ENCODE data around the gene PRDM16.

The PRDM16 gene

DNA sequence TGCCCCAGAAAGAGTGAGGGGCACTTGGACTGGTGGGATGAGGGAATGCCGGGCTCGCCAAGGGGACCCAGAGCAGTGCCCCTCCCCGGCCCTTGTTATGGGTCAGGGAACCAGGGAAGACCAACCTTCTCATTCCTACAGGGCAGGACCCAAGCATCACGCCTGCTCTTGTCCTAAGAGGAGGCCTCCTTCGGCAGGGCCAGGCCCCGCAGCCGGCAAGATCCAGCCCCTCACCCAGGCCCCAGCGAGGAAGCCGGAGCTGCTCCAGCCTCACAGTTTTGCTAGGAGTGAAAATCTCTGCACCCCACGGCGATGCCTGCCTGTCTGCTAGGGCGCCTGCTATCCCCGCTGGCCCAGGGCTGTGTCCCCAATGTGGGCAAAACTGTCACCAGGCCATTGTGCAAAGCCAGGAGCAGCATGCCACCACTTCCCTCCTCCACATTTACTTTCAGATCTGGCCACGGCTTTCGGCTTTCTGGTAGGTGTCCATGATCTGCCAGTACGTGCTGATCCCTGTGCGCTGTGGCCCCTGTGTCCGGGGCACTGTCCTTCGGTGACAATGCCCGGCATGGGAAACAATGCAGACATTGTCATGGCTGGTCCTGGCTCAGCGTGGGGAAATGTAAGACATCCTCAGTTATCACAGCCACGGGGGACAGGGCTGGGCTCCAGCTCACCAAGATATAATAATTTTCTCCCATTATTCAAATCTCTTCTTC, 38.2 kb upstream of the PRDM16 start:
- Histone ChIP-seq H3K4me1 (ENCODE audit: insufficient read depth, low read length, severe bottlenecking) (no peaks in the 10 kb centered on the region), H3K27me3 (ENCODE audit: insufficient read depth, low read length) (no peaks in the 10 kb centered on the region), H3K9ac (ENCODE audit: low read length) (no peak overlapping the region), H3K27ac (ENCODE audit: low read depth, low read length, poor library complexity, severe bottlenecking) (no peak overlapping the region), H3K4me3 (ENCODE audit: low read depth, low read length, poor library complexity, severe bottlenecking) (no peak overlapping the region), H3K4me2 (ENCODE audit: low read length) (no peak overlapping the region), H3K9me2 (ENCODE audit: low read depth, low read length) (no peaks in the 10 kb centered on the region), H4K20me1 (ENCODE audit: insufficient read depth, low read length) (no peaks in the 10 kb centered on the region), H3K9me3 (ENCODE audit: low read length) (no peaks in the 10 kb centered on the region), H3K79me2 (ENCODE audit: insufficient read depth, low read length) (no peaks in the 10 kb centered on the region), H3K36me3 (ENCODE audit: insufficient read depth, low read length) (no peaks in the 10 kb centered on the region), H2AFZ (ENCODE audit: low read length) (no peak overlapping the region), H3F3A (ENCODE audit: insufficient read depth, low read length) (no peaks in the 10 kb centered on the region)
- TF ChIP-seq CTCF (IDR thresholded peaks at IDR 0.05; ENCODE audit: low read length) (no peak), EZH2 (IDR thresholded peaks at IDR 0.05; ENCODE audit: borderline replicate concordance, low read length) (no peak)

- Histone ChIP-seq H3K4me1 (ENCODE audit: insufficient read depth, low read length, severe bottlenecking) (no peaks in the 10 kb centered on the region), H3K27me3 (ENCODE audit: insufficient read depth, low read length) (no peaks in the 10 kb centered on the region), H3K79me2 (ENCODE audit: insufficient read depth, low read length) (no peaks in the 10 kb centered on the region), H3K27ac (ENCODE audit: low read depth, low read length, poor library complexity, severe bottlenecking) (no peak overlapping the region), H3K4me3 (ENCODE audit: low read depth, low read length, poor library complexity, severe bottlenecking) (no peak overlapping the region), H3K4me2 (ENCODE audit: low read length) (no peak overlapping the region), H3K36me3 (ENCODE audit: insufficient read depth, low read length) (no peaks in the 10 kb centered on the region), H3K9me3 (ENCODE audit: low read length) (no peaks in the 10 kb centered on the region), H2AFZ (ENCODE audit: low read length) (no peak overlapping the region), H3F3A (ENCODE audit: insufficient read depth, low read length) (no peaks in the 10 kb centered on the region), H3K9ac (ENCODE audit: low read length) (no peak overlapping the region), H3K9me2 (ENCODE audit: low read depth, low read length) (no peaks in the 10 kb centered on the region), H4K20me1 (ENCODE audit: insufficient read depth, low read length) (no peaks in the 10 kb centered on the region)
- no peak for TF ChIP-seq CTCF (IDR thresholded peaks at IDR 0.05; ENCODE audit: low read length)
- no peak for TF ChIP-seq EZH2 (IDR thresholded peaks at IDR 0.05; ENCODE audit: borderline replicate concordance, low read length)
Measured at GRCh38 chr1:3031401-3032221, 37.4 kb upstream of the PRDM16 start.

- H3F3A ChIP-seq (ENCODE audit: insufficient read depth, low read length), result no peaks in the 10 kb centered on the region
- no peaks in the 10 kb centered on the region for H3K27me3 ChIP-seq (ENCODE audit: insufficient read depth, low read length)
- H3K4me2 ChIP-seq (ENCODE audit: low read length), result no peak overlapping the region
- no peaks in the 10 kb centered on the region for H3K79me2 ChIP-seq (ENCODE audit: insufficient read depth, low read length)
- no peaks in the 10 kb centered on the region for H3K36me3 ChIP-seq (ENCODE audit: insufficient read depth, low read length)
- H3K9me3 ChIP-seq (ENCODE audit: low read length), result no peaks in the 10 kb centered on the region
- H4K20me1 ChIP-seq (ENCODE audit: insufficient read depth, low read length), result no peaks in the 10 kb centered on the region
- H3K27ac ChIP-seq (ENCODE audit: low read depth, low read length, poor library complexity, severe bottlenecking), result no peak overlapping the region
- no peaks in the 10 kb centered on the region for H3K9me2 ChIP-seq (ENCODE audit: low read depth, low read length)
- no peak for TF ChIP-seq CTCF (IDR thresholded peaks at IDR 0.05; ENCODE audit: low read length)
- TF ChIP-seq EZH2 (IDR thresholded peaks at IDR 0.05; ENCODE audit: borderline replicate concordance, low read length), result no peak
- H3K4me1 ChIP-seq (ENCODE audit: insufficient read depth, low read length, severe bottlenecking), result no peaks in the 10 kb centered on the region
- no peak overlapping the region for H2AFZ ChIP-seq (ENCODE audit: low read length)
- no peak overlapping the region for H3K4me3 ChIP-seq (ENCODE audit: low read depth, low read length, poor library complexity, severe bottlenecking)
- no peak overlapping the region for H3K9ac ChIP-seq (ENCODE audit: low read length)
Measured at GRCh38 chr1:3032371-3033039, 36.5 kb upstream of the PRDM16 start.

All from OCI-LY1 (cell line).